Measurements from ENCODE around the gene TBXT. TPM values are rescaled to one million over a fixed set of nuclear protein-coding genes. Genes with fewer than 3 reads are reported as not detected.
"Not testable (repeated sequence)": the region's sequence is repeated elsewhere in the genome, so short reads cannot be mapped to it uniquely, and the experiment has no call there.

TBXT gene
- total RNA-seq, 4 donors from 2014 or later: not detected

GRCh38 chr6:166152660-166153059 lies 15.0 kb downstream of the TBXT start:
- Histone ChIP-seq H3K4me1 (no peaks in the 10 kb centered on the region), H3K4me3 (no peak overlapping the region), H3K9me3 (no peaks in the 10 kb centered on the region), H3K27me3 (peaks cover 6% of the 10 kb centered on the region), H3K36me3 (no peaks in the 10 kb centered on the region), H3K27ac (no peak overlapping the region)
- TF ChIP-seq CTCF (IDR thresholded peaks at IDR 0.05) (no peak), POLR2AphosphoS5 (IDR thresholded peaks at IDR 0.05) (no peak)
- 71% methylated on average over 3 of the region's 3 CpGs for WGBS
- DNase-seq (ENCODE audit: low spot score in 2 of 2): no peak

- Histone ChIP-seq H3K27me3 (peaks cover 6% of the 10 kb centered on the region), H3K9me3 (no peaks in the 10 kb centered on the region), H3K36me3 (no peaks in the 10 kb centered on the region), H3K27ac (no peak overlapping the region), H3K4me1 (no peaks in the 10 kb centered on the region), H3K4me3 (no peak overlapping the region)
- TF ChIP-seq EP300 (IDR thresholded peaks at IDR 0.05) (no peak), POLR2A (IDR thresholded peaks at IDR 0.05) (no peak), CTCF (IDR thresholded peaks at IDR 0.05) (no peak), POLR2AphosphoS5 (IDR thresholded peaks at IDR 0.05) (no peak)
- 89% methylated on average over 1 of the region's 1 CpG for WGBS
- DNase-seq (ENCODE audit: low spot score in 2 of 2): no peak
Measured at GRCh38 chr6:166151798-166152197, 15.9 kb downstream of the TBXT start.

- 91% methylated on average over 5 of the region's 5 CpGs for WGBS
- Histone ChIP-seq H3K27me3 (no peaks in the 10 kb centered on the region), H3K27ac (no peak overlapping the region), H3K4me3 (no peak overlapping the region), H3K36me3 (no peaks in the 10 kb centered on the region), H3K9me3 (no peaks in the 10 kb centered on the region), H3K4me1 (no peaks in the 10 kb centered on the region)
- TF ChIP-seq POLR2A (IDR thresholded peaks at IDR 0.05): no peak
- no peak for TF ChIP-seq POLR2AphosphoS5 (IDR thresholded peaks at IDR 0.05)
- no peak for TF ChIP-seq EP300 (IDR thresholded peaks at IDR 0.05)
- TF ChIP-seq CTCF (IDR thresholded peaks at IDR 0.05): no peak
- DNase-seq (ENCODE audit: low spot score in 2 of 2): no peak
Measured at GRCh38 chr6:166145751-166146150, 21.9 kb downstream of the TBXT start.

DNA sequence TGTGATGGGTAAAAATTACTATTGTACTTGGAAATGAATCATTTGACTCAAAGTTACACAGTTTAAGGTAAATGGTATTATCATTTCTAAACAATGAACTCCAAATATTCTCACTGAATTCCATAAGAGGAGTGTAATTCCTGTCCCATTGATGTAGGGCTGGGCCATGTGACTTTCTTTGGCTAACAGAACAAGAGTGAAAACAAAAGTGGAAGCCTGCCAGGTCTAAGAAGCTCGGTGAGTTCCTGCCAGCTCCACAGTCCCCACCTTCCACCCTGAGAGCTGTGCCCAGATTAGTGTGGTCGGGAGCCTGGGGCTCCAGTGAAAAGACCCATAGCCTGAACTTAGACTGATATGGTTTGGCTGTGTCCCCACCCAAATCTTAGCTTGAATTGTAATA lies 24.6 kb downstream of the TBXT start:
- Histone ChIP-seq H3K9me3 (no peaks in the 10 kb centered on the region), H3K27me3 (no peaks in the 10 kb centered on the region), H3K27ac (no peak overlapping the region), H3K36me3 (no peaks in the 10 kb centered on the region), H3K4me3 (no peak overlapping the region), H3K4me1 (no peaks in the 10 kb centered on the region)
- WGBS: 19% methylated on average over 2 of the region's 2 CpGs
- TF ChIP-seq EP300 (IDR thresholded peaks at IDR 0.05) (no peak), POLR2AphosphoS5 (IDR thresholded peaks at IDR 0.05) (no peak), CTCF (IDR thresholded peaks at IDR 0.05) (no peak), POLR2A (IDR thresholded peaks at IDR 0.05) (no peak)
- no peak for DNase-seq (ENCODE audit: low spot score in 2 of 2)

GRCh38 chr6:166127624-166128472 lies 39.8 kb downstream of the TBXT start:
- no peaks in the 10 kb centered on the region for H3K4me1 ChIP-seq
- H3K27me3 ChIP-seq: no peaks in the 10 kb centered on the region
- no peak for DNase-seq (ENCODE audit: low spot score in 2 of 2)
- 64% methylated on average over 10 of the region's 13 CpGs for WGBS
- TF ChIP-seq EP300 (IDR thresholded peaks at IDR 0.05): no peak
- no peak for TF ChIP-seq POLR2AphosphoS5 (IDR thresholded peaks at IDR 0.05)
- TF ChIP-seq POLR2A (IDR thresholded peaks at IDR 0.05): no peak
- no peak for TF ChIP-seq CTCF (IDR thresholded peaks at IDR 0.05)
- H3K9me3 ChIP-seq: no peaks in the 10 kb centered on the region
- H3K36me3 ChIP-seq: no peaks in the 10 kb centered on the region
- no peak overlapping the region for H3K4me3 ChIP-seq
- no peak overlapping the region for H3K27ac ChIP-seq

GRCh38 chr6:166123115-166123514 lies 44.5 kb downstream of the TBXT start:
- not testable (repeated sequence) for H3K4me3 ChIP-seq; H3K4me1 ChIP-seq; DNase-seq (ENCODE audit: low spot score in 2 of 2); H3K27me3 ChIP-seq; H3K27ac ChIP-seq; H3K9me3 ChIP-seq; H3K36me3 ChIP-seq
- WGBS: 78% methylated on average over 9 of the region's 9 CpGs

Measured in suprapubic skin (tissue), 4 donors.